GM19452 (cell line): ENCODE results near the gene DOCK1.

ENCODE experiments used
- ATAC-seq: cut with Tn5 transposase; IDR thresholded peaks from one replicate; pipeline ENCODE4 v1.9.1; 2021; ENCODE audit not compliant: unreplicated experiment

DOCK1 gene

GRCh38 chr10:127127822-127128221 lies 222.6 kb downstream of the DOCK1 start:
- ATAC-seq, result no peak

- no peak for ATAC-seq
These were observed 223.9 kb downstream of the DOCK1 start for GRCh38 chr10:127129104-127129503.

- ATAC-seq, result no peak
These were observed 227.2 kb downstream of the DOCK1 start for GRCh38 chr10:127132451-127132850.

GRCh38 chr10:127133225-127133624 lies 228.0 kb downstream of the DOCK1 start:
- no peak for ATAC-seq

- ATAC-seq, result no peak
These were observed 228.7 kb downstream of the DOCK1 start for GRCh38 chr10:127133672-127134500.

GRCh38 chr10:127135844-127136577 lies 230.8 kb downstream of the DOCK1 start:
- ATAC-seq, result no peak

- no peak for ATAC-seq
These were observed 232.2 kb downstream of the DOCK1 start for GRCh38 chr10:127137391-127137790.

- no peak for ATAC-seq
These were observed 236.9 kb downstream of the DOCK1 start for GRCh38 chr10:127142136-127142535.

- ATAC-seq, result no peak
These were observed 237.6 kb downstream of the DOCK1 start for GRCh38 chr10:127142856-127143255.

- ATAC-seq, result no peak
These were observed 239.9 kb downstream of the DOCK1 start for GRCh38 chr10:127145173-127145572.

- ATAC-seq, result no peak
These were observed 241.4 kb downstream of the DOCK1 start for GRCh38 chr10:127146661-127147060.

GRCh38 chr10:127148066-127148932 lies 243.1 kb downstream of the DOCK1 start:
- ATAC-seq, result no peak

- ATAC-seq, result no peak
These were observed 243.6 kb downstream of the DOCK1 start for GRCh38 chr10:127148933-127149220.

GRCh38 chr10:127149501-127150081 lies 244.4 kb downstream of the DOCK1 start:
- ATAC-seq, result no peak

- no peak for ATAC-seq
These were observed 244.9 kb downstream of the DOCK1 start for GRCh38 chr10:127150136-127150535.

GRCh38 chr10:127151541-127151940 lies 246.3 kb downstream of the DOCK1 start:
- no peak for ATAC-seq

GRCh38 chr10:127151981-127152699 lies 246.9 kb downstream of the DOCK1 start:
- ATAC-seq, result no peak

- ATAC-seq, result no peak
These were observed 248.0 kb downstream of the DOCK1 start for GRCh38 chr10:127153181-127153580.

- ATAC-seq, result no peak
These were observed 249.8 kb downstream of the DOCK1 start for GRCh38 chr10:127154831-127155620.

- no peak for ATAC-seq
These were observed 251.9 kb downstream of the DOCK1 start for GRCh38 chr10:127157089-127157488.
